Cerebellar cortex (tissue), 1 donor: Measurements from ENCODE around the gene ERCC4.

Source experiments
- DNase-seq: peaks from one replicate; pipeline ENCODE4 v3.0.0-alpha.2; 2015; ENCODE audit warnings: low spot score

The ERCC4 gene

DNA sequence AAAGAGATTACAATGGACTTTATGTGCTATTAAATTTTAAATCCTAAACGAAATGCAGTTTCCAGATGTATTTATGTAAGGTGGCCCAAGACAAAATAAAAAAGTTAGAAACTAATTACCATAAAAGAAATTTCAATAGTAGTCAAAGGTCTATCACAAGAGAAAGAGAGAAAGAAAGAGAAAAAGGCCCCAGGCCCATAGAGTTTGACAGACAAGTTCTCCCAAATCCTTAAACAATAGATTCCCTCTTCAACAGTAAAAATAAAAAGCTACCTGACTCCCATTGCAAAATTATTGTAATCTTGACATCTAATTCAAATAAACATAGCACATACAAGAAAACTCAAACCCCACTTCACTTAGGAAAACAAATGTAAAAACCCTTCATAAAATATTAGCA lies 8.6 kb upstream of the ERCC4 start:
- no peak for DNase-seq

DNA sequence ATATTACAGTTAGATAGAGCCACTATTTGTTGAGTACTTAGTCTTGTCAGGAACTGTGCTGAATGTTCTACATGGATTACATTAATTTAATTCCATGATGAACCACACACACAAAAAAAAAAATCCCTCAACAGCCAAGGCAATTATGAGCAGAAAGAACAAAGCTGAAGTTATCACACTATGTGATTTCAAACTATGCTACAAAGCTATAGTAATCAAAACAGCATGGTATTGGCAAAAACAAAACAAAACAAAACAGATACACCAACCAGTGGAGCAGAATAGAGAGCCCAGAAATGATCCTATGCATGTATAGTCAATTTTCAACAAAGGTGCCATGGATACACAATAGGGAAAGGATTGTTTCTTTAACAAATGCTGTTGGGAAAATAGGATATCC lies 8.1 kb upstream of the ERCC4 start:
- no peak for DNase-seq

DNA sequence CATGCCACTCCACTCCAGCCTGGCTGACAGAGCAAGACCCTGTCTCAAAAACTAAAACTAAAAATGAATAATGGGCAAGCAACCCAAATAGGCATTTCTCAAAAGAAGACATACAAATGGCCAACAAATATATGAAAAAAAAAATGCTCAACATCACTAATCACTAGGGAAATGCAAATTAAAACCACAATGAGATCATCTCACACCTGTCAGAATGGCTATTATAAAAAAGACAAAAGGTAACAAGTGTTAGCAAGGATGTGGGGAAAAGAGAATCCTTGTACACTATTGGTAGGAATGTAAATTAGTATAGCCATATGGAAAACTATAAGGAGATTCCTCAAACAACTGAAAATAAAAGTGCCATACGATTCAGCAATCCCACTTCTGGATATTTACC lies 7.1 kb upstream of the ERCC4 start:
- no peak for DNase-seq

DNA sequence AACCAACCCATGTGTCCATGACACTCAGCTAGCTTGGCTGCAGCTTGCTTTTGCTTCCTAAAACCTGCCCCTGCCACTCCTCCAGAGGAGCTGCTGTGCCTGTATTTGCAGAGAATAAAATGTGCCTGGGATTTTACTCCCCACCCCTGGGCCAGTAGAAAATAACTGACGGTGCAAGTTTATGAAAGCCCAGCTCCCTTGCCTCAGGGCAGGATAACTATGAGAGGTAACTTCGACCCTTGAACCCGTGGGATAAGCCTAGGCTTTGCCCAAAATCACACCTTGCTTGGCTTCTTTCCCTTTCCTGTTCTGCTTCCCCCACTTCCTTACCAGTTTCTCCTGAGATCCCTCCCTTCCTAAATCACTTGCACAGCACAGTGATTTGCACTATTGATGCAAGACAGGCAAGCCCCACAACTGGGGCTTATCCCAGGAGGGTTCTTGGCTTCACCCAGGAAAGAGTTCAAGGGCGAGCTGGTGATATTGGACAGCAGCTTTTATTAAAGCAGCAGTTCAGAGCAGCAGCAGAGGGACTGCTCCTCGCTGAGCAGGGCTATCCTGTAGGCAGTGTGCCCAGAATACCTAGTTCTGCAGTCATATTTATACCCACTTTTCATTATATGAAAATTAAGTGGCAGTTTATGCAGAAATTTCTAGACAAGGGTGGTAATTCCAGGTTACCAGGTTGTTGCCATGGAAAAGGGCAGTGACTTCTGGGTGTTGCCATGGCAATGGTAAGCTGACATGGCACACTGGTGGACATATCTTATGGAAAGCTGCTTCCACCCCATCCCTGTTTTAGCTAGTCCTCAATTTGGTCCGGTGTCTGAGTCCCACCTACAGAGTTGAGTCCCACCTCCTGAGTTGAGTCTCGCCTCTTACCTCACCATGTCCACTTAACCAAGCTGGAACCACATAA lies 6.3 kb upstream of the ERCC4 start:
- DNase-seq = no peak

DNA sequence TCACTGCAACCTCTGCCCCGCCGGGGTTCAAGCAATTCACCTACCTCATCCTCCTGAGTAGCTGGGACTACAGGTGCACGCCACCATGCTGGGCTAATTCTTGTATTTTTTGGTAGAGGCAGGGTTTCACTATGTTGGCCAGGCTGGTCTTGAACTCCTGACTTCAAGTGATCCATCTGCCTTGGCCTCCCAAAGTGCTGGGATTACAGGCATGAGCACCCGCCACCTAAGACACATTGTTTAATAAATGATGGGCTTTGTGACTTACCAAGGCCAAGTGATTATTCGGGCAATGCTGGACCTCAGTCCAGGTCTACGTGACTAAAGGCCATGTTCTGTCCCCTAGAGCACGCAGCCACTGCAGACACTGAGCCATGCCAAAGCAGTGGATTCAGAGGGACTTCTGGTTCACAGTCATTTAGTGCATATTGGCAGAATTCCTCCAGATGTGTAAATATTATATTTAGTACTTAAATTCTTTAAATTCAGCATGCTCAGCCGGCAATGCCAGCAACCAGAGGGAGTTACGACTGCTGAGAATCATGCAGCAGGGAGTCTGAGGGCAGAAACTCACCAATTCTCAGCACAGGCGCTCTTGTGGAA lies 4.8 kb upstream of the ERCC4 start:
- no peak for DNase-seq

DNA sequence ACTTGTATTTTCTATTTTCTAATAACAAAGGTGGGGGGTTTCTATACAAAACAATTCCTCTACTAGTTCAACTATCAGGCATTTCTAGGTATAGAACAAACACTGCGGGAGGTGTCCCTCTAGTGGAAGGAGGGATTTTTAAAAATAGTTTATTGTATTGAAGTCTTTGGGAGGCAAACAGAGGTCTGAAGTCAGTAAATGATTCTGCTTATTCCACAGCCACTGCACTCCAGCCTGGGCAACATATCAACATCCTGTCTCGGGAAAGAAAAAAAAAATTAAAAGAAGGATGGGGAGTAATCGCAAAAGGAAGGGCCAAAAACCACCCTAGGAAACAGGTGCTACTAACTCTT lies 648 bp upstream of the ERCC4 start:
- DNase-seq = no peak

DNA sequence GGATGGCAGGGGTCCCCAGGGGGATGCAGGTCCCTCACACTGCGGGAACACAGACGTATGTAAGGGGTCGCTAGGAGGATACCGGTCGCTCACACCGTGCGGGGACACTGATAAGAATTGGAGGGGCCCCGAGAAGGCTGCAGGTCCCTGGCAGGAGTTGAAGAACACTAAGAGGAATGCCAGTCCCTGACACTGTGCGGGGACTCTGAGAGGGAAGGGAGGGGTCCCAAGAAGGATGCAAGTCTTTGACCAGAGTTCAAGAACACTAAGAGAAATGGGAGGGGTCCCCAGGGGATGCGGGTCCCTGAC lies 510 bp downstream of the ERCC4 start:
- DNase-seq = no peak

DNA sequence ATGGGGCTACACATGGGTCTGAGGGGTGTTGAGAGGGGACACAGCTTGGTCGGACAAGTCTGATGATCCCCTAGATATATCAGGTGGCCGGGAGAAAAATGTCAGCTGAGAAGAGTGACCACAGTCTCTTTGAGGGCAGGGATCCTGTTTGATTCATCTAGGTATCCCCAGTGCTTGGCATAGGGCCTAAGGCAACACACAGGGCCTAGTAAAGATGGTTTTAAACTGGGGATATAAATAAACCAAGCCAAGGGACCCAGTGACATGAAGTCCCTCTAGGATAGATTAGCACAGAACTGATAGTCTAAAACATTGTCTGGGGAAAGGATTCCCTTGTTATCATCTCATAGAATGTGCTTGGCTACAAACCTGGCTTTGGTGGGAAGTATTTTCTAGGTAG lies 1.4 kb downstream of the ERCC4 start:
- no peak for DNase-seq

DNA sequence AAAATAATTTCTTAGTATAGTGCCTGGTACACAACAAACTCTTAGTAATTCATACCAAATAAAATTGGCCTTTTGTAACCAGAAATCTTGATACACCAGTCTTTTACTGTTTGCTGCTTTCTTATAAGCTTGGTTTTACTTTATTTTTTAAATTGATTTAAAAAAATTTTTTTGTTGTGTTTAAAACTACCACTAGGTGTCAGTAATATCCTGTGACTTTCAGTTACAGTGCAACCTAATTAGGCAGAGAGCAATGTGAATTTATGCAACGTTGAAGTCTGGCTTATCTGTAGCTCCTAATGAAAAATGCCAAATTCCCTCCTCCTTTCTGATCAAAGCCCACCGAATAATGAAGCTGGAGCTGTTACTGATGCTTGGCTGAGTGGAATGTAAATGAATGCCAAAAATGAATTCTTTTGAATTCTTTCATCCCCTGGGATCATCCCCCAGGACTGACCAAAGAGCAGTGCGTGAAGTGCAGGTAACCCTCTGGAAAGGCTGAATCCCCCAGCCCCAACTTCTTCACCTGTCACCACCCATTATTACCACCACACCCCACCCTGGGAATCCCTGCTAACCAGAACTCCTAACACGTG lies 3.8 kb downstream of the ERCC4 start:
- DNase-seq = peak; percentile 65

DNA sequence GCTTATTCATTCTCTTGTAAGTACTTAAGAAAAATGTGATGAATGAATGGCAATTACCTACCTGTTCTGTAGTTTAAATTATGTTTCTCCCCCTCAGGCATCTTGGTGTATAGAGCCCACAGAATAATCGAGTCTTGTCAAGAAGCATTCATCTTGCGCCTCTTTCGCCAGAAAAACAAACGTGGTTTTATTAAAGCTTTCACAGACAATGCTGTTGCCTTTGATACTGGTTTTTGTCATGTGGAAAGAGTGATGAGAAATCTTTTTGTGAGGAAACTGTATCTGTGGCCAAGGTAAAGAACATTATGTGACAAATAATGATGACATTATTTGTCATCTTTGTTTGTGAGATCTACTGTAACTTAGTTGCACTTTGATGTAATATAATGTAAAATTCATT lies 6.5 kb downstream of the ERCC4 start:
- DNase-seq = no peak

DNA sequence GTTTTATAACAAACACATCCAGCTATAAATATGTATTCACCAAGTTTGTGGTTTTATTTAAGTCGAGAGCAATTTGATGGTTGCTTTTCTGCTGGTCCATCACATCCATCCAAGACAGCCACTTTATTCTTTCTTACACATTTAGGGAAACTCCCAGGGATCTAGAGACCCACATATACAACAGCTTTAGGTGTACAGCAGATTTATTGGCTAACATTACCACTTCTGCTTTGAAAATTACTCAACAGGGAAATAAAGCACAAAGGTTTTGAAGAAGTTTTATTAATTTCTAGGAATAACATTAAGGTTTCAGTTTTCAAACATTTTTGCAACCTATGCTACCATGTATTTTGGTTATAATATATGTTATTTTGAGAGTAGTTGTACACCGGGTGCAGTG lies 6.9 kb downstream of the ERCC4 start:
- no peak for DNase-seq

DNA sequence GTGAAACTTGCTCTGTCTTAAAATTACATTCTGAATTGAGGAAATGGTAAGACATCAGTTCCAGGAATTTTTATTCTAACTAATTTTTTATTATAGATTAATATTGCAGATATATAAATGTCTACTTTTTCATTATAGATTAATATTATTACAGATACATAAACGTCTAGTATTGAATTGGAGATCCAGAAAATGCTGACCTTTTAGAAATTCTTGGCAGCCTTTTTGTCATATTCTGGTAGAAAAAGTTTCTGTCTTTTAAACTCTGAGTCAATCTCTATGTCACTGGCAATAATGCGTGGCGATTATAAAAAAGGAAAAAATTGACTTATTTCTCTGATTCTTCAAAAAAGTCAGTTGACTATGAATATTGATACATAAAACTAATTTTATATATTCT lies 8.7 kb downstream of the ERCC4 start:
- DNase-seq = no peak

DNA sequence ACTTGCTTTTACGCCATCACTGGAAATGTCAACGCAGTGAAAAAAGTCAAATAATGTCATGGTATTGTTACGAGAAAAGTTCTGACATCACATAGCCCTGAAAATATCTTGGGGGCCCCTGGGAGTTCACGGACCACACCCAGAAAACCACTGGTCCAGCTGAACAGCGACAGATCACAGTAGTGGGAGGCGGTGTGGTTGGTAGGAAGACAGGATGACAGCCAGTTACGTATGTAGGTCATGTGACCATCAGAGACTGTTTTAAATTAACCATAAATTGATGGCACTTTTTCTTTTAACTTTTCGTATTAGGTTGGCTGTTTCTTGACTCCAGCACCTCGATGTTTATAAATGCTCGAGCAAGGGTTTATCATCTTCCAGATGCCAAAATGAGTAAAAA lies 11.9 kb downstream of the ERCC4 start:
- DNase-seq = no peak

DNA sequence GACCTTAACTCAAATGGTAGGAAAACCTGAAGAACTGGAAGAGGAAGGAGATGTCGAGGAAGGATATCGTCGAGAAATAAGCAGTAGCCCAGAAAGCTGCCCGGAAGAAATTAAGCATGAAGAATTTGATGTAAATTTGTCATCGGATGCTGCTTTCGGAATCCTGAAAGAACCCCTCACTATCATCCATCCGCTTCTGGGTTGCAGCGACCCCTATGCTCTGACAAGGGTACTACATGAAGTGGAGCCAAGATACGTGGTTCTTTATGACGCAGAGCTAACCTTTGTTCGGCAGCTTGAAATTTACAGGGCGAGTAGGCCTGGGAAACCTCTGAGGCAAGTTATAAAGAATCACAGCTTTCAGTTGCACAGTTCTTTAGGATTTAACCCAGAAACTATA lies 15.5 kb downstream of the ERCC4 start:
- DNase-seq = no peak

DNA sequence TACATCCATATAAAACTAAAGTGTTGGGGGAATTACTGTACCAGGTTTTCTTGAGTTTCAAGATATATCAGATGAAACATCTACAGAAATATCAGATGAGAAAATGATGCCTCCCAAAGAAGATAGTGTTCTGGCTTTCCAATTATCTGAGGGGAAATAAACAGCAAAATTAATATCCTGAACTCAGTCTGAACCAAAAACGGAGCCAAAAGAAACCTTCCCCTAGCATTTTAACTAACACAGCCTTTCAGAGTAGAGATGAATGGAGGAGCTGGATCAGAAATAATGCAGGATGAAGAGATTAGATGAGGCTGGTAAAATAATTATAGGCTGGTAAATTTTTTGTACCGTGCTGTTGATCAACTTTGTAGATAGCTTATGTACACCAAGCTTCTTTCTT lies 16.2 kb downstream of the ERCC4 start:
- no peak for DNase-seq

DNA sequence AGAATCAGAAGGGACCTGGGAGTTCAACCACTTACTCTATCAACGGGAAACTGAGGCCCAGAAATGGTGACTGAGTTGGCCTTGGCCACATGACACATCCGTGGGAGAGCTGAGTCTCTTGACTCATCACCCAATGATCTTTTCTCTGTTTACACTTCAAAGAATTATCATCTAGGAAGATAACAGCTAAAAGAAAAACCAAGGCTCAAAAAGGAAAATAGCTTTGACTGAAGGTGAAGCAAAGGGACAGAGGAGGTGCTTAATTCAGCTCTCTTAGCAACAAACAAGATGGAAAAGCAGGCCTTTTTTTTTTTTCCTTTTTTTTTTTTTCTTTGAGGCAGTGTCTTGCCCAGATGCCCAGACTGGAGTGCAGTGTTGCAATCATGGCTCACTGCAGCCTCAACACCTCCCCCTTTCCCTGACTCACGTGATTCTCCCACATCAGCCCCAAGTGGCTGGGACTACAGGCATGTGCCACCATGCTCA lies 16.7 kb downstream of the ERCC4 start:
- DNase-seq = no peak

DNA sequence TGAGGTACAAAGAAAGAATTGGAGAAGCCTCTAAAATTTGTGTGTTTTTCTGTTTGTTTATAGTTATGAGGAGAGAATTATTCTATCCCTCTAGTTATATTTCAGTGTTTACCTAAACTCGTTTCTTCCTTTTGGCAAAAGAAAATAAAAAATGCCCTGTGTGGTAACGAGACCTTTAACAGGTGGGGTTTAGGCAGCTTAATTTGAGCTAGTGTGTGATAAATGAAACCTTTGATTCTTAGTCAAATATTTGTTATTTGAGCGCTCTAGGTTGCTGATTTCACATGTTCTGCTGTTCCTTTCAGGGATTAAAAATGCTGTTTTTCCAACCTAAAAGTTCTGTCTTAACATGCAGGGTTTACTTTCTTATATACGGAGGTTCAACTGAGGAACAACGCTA lies 17.5 kb downstream of the ERCC4 start:
- no peak for DNase-seq

DNA sequence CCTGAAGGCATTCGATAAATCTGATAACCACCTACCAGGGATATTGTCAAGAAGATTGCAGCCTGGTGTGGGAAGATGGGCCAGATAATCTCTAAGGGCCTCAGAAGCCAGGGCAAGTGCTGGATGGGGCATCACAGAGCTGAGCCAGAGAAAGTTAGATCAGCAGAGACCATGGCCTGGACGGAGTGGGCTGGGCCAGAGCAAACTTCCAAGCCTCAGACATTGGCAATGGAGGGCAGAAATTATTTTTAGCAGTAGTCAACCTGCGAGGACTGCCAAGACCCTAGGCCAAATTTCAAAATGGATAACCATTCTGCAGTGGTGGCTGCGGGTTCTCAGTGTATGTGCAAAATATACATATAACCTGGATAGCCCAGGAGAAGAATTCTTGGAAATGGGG lies 18.5 kb downstream of the ERCC4 start:
- DNase-seq = no peak

DNA sequence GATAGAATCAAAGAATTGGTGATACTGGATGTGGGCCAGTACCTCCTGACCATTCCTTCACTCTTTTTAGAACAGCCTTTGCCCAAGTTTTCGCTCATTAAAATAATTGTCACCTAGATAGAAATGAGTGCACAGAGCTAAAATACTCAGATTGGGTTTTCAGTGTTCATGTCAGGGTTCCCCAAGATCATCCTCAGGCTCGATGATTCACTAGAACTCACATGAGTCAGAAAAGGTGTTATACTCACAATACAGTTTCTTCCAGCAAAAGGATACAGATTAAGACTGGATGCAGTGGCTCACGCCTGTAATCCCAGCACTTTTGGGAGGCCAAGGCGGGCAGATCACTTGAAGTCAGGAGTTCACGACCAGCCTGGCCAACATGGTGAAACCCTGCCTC lies 19.9 kb downstream of the ERCC4 start:
- no peak for DNase-seq

DNA sequence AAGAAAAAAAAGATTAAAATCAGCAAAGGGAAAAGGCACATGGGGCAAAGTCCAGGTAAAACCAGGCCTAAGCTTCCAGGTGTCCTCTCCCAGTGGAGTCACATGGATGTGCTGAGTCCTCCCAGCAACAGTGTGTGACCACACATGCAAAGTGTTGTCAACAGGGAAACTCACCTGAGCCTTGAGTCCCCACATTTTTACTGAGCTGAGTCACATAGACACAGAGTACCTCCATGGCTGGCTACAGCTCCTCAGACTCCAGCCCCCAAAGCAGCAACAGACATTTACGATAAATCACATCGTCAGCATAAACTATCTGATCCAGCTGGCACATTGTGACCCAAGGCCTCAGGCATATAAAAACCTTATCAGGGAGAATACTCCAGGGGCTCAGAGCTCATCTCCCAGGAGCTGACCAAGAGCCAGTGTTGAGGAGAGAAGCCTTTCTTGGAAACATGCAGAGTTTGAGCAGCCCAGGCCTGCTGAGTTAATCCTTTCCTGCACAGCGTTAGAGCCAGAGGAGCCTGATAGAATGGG lies 20.5 kb downstream of the ERCC4 start:
- DNase-seq = no peak

DNA sequence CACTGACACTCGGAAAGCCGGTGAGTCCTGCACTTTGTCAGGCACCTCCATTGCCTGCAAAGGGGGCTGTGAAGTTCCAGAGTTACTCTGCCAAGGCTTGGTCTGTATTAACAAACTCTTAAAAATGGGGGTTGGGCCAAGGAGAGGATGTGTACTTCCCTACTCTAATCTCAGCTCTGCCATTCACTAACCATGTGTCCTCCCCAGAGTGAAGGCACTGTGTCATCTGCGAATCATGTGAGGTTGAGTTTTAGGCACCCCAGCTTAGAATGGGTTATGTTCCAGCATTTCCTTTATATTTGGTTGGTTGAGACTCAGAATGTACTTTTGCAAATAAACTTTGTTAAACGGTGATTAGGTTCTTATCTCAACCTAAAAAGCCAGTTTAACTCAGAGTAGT lies 24.9 kb downstream of the ERCC4 start:
- no peak for DNase-seq

DNA sequence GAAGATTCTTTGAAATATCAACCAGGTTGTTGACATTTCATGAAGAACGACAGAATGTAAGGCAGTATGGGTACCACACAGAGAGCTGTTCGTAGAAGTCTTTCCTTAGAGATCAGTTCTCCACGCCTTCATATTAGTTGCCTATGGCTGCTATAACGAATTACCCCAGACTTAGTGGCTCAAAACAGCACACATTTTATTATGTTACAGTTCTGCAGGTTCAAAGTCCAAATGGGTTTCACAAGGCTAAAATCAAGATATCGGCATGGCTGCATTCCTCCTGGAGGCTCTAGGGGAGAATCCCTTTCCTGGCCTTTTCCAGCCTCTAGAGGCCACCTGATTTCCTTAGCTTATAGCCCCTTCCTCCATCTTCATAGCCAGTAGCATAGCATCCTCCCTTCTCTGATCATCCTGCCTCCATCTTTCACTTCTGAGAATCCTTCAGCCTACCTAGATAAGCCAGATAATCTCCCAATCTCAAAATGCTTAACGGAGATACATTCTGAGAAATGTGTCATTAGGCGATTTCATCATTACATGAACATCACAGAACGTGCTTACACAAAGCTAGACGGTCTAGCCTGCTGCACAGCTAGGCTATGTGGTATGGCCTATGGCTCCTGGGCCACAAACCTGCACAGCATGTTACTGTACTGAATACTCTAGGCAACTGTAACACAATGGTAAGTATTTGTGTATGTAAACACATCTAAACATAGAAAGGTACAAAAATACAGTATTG lies 26.0 kb downstream of the ERCC4 start:
- no peak for DNase-seq

DNA sequence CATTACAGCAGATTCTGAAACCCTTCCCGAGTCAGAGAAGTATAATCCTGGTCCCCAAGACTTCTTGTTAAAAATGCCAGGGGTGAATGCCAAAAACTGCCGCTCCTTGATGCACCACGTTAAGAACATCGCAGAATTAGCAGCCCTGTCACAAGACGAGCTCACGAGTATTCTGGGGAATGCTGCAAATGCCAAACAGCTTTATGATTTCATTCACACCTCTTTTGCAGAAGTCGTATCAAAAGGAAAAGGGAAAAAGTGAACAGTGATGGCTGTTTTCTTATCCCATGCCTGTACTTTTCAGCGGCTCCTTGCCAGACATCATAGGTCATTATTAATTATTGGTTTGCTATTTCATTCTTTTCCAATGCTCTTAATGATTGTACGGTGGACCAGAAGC lies 28.1 kb downstream of the ERCC4 start:
- no peak for DNase-seq
